HG02970 (cell line): ENCODE results near the gene SPTLC3.

Experiments
- ATAC-seq: cut with Tn5 transposase; IDR thresholded peaks from one replicate; pipeline ENCODE4 v1.9.1; 2021; ENCODE audit warnings: mild to moderate bottlenecking, moderate library complexity, moderate number of reproducible peaks; ENCODE audit not compliant: unreplicated experiment, low FRiP score

The SPTLC3 gene

GRCh38 chr20:13173201-13173600 is 164.4 kb downstream of the SPTLC3 start:
- ATAC-seq = no peak

DNA sequence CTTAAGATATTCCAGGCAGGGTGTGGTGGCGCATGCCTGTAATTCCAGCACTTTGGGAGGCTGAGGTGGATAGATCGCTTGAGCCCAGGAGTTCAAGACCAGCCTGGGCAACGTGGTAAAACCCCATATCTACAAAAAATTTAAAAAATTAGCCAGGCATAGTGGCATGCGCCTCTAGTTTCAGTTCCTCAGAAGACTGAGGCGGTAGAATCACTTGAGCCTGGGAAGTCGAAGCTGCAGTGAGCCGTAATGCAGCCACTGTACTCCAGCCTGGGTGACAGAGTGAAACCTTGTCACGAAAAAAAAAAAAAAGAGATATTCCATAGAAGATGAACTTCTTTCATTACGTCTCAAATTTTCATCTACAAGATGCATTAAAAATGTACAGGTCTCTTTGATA is 165.6 kb downstream of the SPTLC3 start:
- no peak for ATAC-seq

DNA sequence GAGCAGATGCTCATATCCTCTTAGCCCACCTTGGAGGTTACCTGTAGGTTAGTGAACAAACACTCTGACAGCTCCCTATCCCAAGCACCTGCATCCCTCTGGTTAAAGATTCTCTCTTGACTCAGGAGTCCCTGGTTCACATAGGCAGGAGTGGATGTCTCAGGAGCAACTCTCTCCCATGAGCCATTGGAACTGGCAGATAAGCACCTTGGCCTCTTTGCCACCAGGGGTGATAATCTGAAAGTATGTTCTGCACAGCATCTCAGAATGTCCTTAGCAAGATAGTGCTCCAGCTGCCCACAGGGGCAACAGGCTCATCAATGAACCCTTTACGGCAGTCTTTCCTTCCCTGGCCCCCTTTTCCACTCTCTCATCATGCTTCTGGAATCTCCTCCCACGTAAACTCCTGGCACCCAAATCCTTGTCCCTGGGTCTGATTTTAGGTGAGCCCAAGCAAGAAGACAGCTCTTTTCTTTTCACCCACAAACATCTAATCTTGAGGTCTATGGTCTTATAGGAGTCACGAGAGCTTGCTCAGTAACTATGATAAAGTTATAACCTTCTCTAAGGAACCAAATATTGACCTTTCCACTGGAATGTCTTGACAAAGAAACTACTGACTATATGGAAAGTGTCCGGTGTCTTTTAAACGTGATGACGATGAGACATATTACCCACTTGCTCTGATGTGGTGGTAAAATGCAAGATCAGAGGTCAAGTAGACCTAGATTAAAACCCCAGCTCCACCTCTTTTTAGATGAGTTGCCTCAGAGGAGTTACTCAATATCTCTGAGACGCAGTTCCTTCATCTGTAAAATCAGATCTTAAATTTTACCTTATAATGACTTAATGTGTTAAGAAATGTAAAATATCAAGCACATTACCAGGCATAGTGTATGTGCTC is 172.5 kb downstream of the SPTLC3 start:
- no peak for ATAC-seq

DNA sequence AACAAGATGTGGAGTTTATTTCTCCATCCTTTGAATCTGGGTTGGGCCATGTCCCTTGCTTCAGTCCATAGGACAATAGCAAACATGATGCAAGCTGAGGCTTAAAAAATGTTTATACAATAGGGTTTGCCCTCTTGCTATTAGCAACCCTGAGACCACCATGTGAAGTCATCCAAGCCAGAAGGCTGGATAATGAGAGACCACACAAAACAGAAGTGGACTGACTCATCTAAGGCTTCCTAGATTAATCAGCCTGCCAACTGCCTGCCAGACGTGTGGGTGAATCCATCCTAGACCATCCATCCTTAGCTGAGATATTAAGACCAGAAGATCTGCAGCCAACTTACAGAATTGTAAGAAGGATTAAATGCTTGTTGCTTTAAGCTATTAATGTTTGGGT is 174.2 kb downstream of the SPTLC3 start:
- no peak for ATAC-seq

GRCh38 chr20:13186043-13186774 is 177.4 kb downstream of the SPTLC3 start:
- ATAC-seq = no peak

- ATAC-seq = no peak
Observed at GRCh38 chr20:13187899-13188298, 179.1 kb downstream of the SPTLC3 start.

GRCh38 chr20:13199279-13199678 is 190.5 kb downstream of the SPTLC3 start:
- ATAC-seq = no peak

DNA sequence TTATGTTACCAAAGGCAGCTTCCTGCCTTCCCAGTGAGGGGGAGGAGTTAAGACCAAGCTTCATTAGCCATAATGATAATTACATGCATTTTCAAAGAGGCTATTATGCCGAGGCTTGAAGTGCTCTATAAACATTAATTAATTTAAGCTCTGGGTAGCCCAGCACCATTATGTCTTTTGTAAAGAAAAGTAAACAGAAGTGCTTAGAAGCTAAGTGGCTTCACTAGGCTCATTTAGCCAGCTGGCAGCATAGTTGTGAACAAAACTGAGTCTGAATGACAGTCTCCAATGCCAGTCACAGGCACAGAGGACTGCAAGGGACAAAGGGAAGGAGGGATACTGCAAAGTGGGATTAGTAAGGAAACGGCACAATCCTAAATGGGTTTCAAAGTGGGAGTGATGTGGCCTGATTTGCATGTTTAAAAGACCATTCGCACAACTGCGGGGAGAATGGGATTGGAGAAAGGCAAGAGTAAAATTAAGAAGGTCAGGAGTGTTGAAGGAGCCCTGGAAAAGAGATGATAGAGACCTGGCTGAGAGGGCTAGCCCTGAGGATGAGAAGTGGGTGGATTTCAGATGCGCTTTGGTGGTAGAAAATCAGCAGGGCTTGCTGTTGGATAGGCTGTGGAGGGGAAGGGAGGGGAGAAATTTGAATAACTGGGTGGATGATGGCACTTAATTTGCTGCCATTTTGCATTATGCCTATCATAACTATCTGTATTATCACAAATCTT is 192.2 kb downstream of the SPTLC3 start:
- no peak for ATAC-seq

DNA sequence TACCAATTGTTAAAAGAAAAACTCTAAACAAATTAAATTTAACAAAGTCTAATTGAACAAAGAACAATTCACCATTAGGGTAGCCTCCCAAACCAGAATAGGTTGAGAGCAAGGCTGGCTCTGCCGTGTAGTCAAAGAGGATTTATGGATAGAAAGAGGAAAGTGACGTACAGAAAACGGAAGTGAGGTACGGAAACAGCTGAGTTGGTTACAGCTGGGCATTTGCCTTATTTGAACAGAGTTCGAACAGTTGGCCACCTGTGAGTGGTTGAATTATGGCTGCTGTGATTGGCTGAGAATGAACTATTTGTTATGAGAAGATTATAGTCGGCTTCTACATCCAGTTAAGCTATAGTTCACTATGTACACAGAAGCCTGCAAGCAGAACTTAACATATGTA is 193.8 kb downstream of the SPTLC3 start:
- ATAC-seq = no peak

GRCh38 chr20:13205425-13205824 is 196.7 kb downstream of the SPTLC3 start:
- no peak for ATAC-seq

DNA sequence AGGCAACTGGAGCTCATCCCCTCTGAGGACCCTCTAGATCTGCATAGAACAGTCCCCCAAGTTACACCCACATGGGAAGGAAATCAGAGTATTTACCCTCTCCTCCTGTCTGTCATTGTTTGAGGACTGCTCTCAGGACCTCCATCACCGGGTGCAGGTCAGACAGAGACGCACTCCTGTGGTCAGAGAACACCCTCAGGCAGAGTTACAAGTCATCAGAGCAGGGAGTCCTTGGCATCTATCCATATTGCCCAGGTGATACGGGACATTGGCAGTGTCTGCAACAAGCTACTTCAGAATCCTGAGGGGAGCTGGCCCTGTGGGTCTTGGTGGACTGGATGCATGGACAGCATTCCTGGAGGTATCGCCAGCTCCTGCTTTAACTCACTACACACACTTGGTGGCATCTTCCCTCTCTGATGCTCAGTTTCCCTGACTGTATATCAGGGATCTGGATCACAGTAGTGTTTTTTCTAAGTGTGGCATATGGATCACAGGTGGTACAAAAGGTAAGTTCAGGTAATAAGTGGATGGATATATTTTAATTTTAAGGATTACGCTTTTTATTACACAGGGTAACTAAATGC is 197.2 kb downstream of the SPTLC3 start:
- no peak for ATAC-seq

- no peak for ATAC-seq
Observed at GRCh38 chr20:13207016-13207415, 198.2 kb downstream of the SPTLC3 start.

- ATAC-seq = no peak
Observed at GRCh38 chr20:13211956-13212618, 203.3 kb downstream of the SPTLC3 start.

GRCh38 chr20:13212750-13213149 is 204.0 kb downstream of the SPTLC3 start:
- ATAC-seq = no peak

GRCh38 chr20:13213335-13213734 is 204.6 kb downstream of the SPTLC3 start:
- ATAC-seq = no peak

DNA sequence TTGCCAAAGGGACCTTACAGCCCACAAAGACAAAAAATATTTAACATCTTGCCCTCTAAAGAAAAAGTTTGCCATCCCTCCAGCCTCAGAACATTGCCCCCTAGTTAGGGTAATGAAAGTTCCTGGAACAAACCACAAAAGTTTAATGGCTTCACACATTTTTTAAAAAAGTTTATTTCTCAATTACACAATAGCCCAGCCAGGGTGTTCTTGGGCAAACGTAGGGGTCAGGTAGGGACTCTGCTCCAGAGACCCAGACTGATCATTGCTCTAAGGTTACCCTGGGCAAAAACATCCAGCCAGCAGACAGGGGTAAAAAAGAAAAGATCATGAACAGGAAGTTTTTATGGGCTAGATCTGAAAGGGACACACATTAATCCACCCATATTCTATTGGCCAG is 207.8 kb downstream of the SPTLC3 start:
- no peak for ATAC-seq
